NOMO-1 (cell line): ENCODE results near the gene PITX2.

Source experiments
- DNase-seq, 2 experiments: peaks; one replicate each; lab custom pipeline; 2025; ENCODE audit not compliant: unreplicated experiment in 2 of 2; lab: John Stamatoyannopoulos, UW

Gene PITX2

GRCh38 chr4:110622841-110623717, at the start of gene PITX2:
Gene PITX2 (minus strand): TSS chr4:110623077. CDS start chr4:110622460, 617 bp downstream.
- no peak for DNase-seq

GRCh38 chr4:110671679-110672078, 48.8 kb upstream of the PITX2 start:
- DNase-seq: no peak

GRCh38 chr4:110669663-110670062, 46.8 kb upstream of the PITX2 start:
- no peak for DNase-seq

GRCh38 chr4:110668463-110669235, 45.8 kb upstream of the PITX2 start:
- DNase-seq: no peak

- DNase-seq: no peak
These were observed 44.8 kb upstream of the PITX2 start for GRCh38 chr4:110667670-110668069.

- DNase-seq: no peak
These were observed 43.2 kb upstream of the PITX2 start for GRCh38 chr4:110666030-110666429.

- no peak for DNase-seq
These were observed 41.0 kb upstream of the PITX2 start for GRCh38 chr4:110663738-110664444.

GRCh38 chr4:110663206-110663605, 40.3 kb upstream of the PITX2 start:
- DNase-seq: no peak

- DNase-seq: no peak
These were observed 37.9 kb upstream of the PITX2 start for GRCh38 chr4:110660755-110661154.

- no peak for DNase-seq
These were observed 31.4 kb upstream of the PITX2 start for GRCh38 chr4:110654254-110654635.

GRCh38 chr4:110653321-110654253, 30.7 kb upstream of the PITX2 start:
- DNase-seq: no peak

- DNase-seq: no peak
These were observed 21.1 kb upstream of the PITX2 start for GRCh38 chr4:110644008-110644407.

GRCh38 chr4:110643096-110643495, 20.2 kb upstream of the PITX2 start:
- DNase-seq: no peak

- DNase-seq: no peak
These were observed 18.3 kb upstream of the PITX2 start for GRCh38 chr4:110641218-110641617.

GRCh38 chr4:110640576-110640975, 17.7 kb upstream of the PITX2 start:
- DNase-seq: no peak

- DNase-seq: no peak
These were observed 16.6 kb upstream of the PITX2 start for GRCh38 chr4:110639207-110640090.

GRCh38 chr4:110638089-110638746, 15.3 kb upstream of the PITX2 start:
- no peak for DNase-seq

GRCh38 chr4:110637408-110638088, 14.7 kb upstream of the PITX2 start:
- DNase-seq: no peak
